ENCODE measurements around the gene AUTS2.

The AUTS2 gene

GRCh38 chr7:70480927-70481569 lies 882.8 kb downstream of the AUTS2 start:
- POLR2A ChIA-PET: no interaction called here
- DNase-seq (ENCODE audit: extremely low spot score): no peak
- CTCF ChIA-PET: no interaction called here

GRCh38 chr7:70481570-70482123 lies 883.4 kb downstream of the AUTS2 start:
- peak; percentile 94 for TF ChIP-seq CTBP1 (IDR thresholded peaks at IDR 0.05; ENCODE audit: borderline replicate concordance)
- TF ChIP-seq PKNOX1 (IDR thresholded peaks at IDR 0.05): peak; percentile 93
- peak; percentile 56 for TF ChIP-seq ZNF384 (IDR thresholded peaks at IDR 0.05)
- TF ChIP-seq FOXM1 (IDR thresholded peaks at IDR 0.05; ENCODE audit: borderline replicate concordance): no peak
- TF ChIP-seq ARNT (IDR thresholded peaks at IDR 0.05): 0 out of 2 replicates have a peak, but pooled peaks have one; percentile 60
- ChIA-PET POLR2A (no interaction called here), CTCF (no interaction called here)
- DNase-seq (ENCODE audit: extremely low spot score): peak; percentile 27

More at GRCh38 chr7:70480927-70481569, 882.8 kb downstream of the AUTS2 start:
- TF ChIP-seq HDGF (IDR thresholded peaks at IDR 0.05; ENCODE audit: borderline replicate concordance) (no peak), L3MBTL2 (conservative IDR thresholded peaks at IDR 0.05) (no peak), ELF4 (IDR thresholded peaks at IDR 0.05) (no peak)

GRCh38 chr7:70484255-70484654 lies 886.0 kb downstream of the AUTS2 start:
- ChIA-PET POLR2A (no interaction called here), CTCF (no interaction called here)
- TF ChIP-seq NFRKB (IDR thresholded peaks at IDR 0.05) (no peak), L3MBTL2 (conservative IDR thresholded peaks at IDR 0.05) (peak; percentile 58), PKNOX1 (IDR thresholded peaks at IDR 0.05) (peak; percentile 52; the same call in 1 of the 2 replicates)
- peak; percentile 44 for DNase-seq (ENCODE audit: extremely low spot score)

GRCh38 chr7:70486977-70487376 lies 888.7 kb downstream of the AUTS2 start:
- CTCF ChIA-PET: no interaction called here
- TF ChIP-seq NFRKB (IDR thresholded peaks at IDR 0.05) (no peak), ELF4 (IDR thresholded peaks at IDR 0.05) (no peak), L3MBTL2 (conservative IDR thresholded peaks at IDR 0.05) (no peak), CTBP1 (IDR thresholded peaks at IDR 0.05; ENCODE audit: borderline replicate concordance) (no peak), TARDBP (IDR thresholded peaks at IDR 0.05) (no peak), FOXM1 (IDR thresholded peaks at IDR 0.05; ENCODE audit: borderline replicate concordance) (no peak), PKNOX1 (IDR thresholded peaks at IDR 0.05) (no peak), SP1 (IDR thresholded peaks at IDR 0.05) (no peak), FOXK2 (IDR thresholded peaks at IDR 0.05) (no peak), ARNT (IDR thresholded peaks at IDR 0.05) (no peak), ZNF384 (IDR thresholded peaks at IDR 0.05) (no peak), BHLHE40 (IDR thresholded peaks at IDR 0.05; ENCODE audit: borderline replicate concordance) (no peak), HDGF (IDR thresholded peaks at IDR 0.05; ENCODE audit: borderline replicate concordance) (no peak)
- no peak for DNase-seq (ENCODE audit: extremely low spot score)
- POLR2A ChIA-PET: no interaction called here

GRCh38 chr7:70487428-70487827 lies 889.2 kb downstream of the AUTS2 start:
- ChIA-PET CTCF (no interaction called here), POLR2A (no interaction called here)
- no peak for DNase-seq (ENCODE audit: extremely low spot score)
- TF ChIP-seq TARDBP (IDR thresholded peaks at IDR 0.05) (no peak), FOXK2 (IDR thresholded peaks at IDR 0.05) (no peak), ARNT (IDR thresholded peaks at IDR 0.05) (no peak), ELF4 (IDR thresholded peaks at IDR 0.05) (no peak), L3MBTL2 (conservative IDR thresholded peaks at IDR 0.05) (no peak), HDGF (IDR thresholded peaks at IDR 0.05; ENCODE audit: borderline replicate concordance) (no peak), ZNF384 (IDR thresholded peaks at IDR 0.05) (no peak), LEF1 (IDR thresholded peaks at IDR 0.05; ENCODE audit: borderline replicate concordance) (no peak), SUZ12 (IDR thresholded peaks at IDR 0.05) (no peak), NFRKB (IDR thresholded peaks at IDR 0.05) (no peak), CTBP1 (IDR thresholded peaks at IDR 0.05; ENCODE audit: borderline replicate concordance) (no peak), BHLHE40 (IDR thresholded peaks at IDR 0.05; ENCODE audit: borderline replicate concordance) (no peak), FOXA1 (IDR thresholded peaks at IDR 0.05) (no peak)

GRCh38 chr7:70487886-70488285 lies 889.6 kb downstream of the AUTS2 start:
- no peak for TF ChIP-seq FOXM1 (IDR thresholded peaks at IDR 0.05; ENCODE audit: borderline replicate concordance)
- TF ChIP-seq BHLHE40 (IDR thresholded peaks at IDR 0.05; ENCODE audit: borderline replicate concordance): no peak
- no peak for TF ChIP-seq FOXA1 (IDR thresholded peaks at IDR 0.05)
- TF ChIP-seq L3MBTL2 (conservative IDR thresholded peaks at IDR 0.05): no peak
- ChIA-PET POLR2A (no interaction called here), CTCF (no interaction called here)
- DNase-seq (ENCODE audit: extremely low spot score): no peak

- TF ChIP-seq BHLHE40 (IDR thresholded peaks at IDR 0.05; ENCODE audit: borderline replicate concordance) (no peak), TARDBP (IDR thresholded peaks at IDR 0.05) (no peak), SUZ12 (IDR thresholded peaks at IDR 0.05) (no peak), CTBP1 (IDR thresholded peaks at IDR 0.05; ENCODE audit: borderline replicate concordance) (no peak), FOXA1 (IDR thresholded peaks at IDR 0.05) (no peak), ZNF384 (IDR thresholded peaks at IDR 0.05) (no peak), FOXM1 (IDR thresholded peaks at IDR 0.05; ENCODE audit: borderline replicate concordance) (no peak), ARNT (IDR thresholded peaks at IDR 0.05) (no peak), FOXK2 (IDR thresholded peaks at IDR 0.05) (no peak), LEF1 (IDR thresholded peaks at IDR 0.05; ENCODE audit: borderline replicate concordance) (no peak), ELF4 (IDR thresholded peaks at IDR 0.05) (no peak), SP1 (IDR thresholded peaks at IDR 0.05) (no peak), HDGF (IDR thresholded peaks at IDR 0.05; ENCODE audit: borderline replicate concordance) (no peak), L3MBTL2 (conservative IDR thresholded peaks at IDR 0.05) (no peak), NFRKB (IDR thresholded peaks at IDR 0.05) (no peak), PKNOX1 (IDR thresholded peaks at IDR 0.05) (no peak)
- no peak for DNase-seq (ENCODE audit: extremely low spot score)
- POLR2A ChIA-PET: no interaction called here
- CTCF ChIA-PET: no interaction called here
Observed at GRCh38 chr7:70489813-70490212, 891.5 kb downstream of the AUTS2 start.
